Tongue (tissue), 2 donors: Measurements from ENCODE around the gene JPT1. TPM values are rescaled to one million over a fixed set of nuclear protein-coding genes. Genes with fewer than 3 reads are reported as not detected.
A peak's percentile ranks its signal among the peaks of the same experiment; 100 is the strongest.
"Not testable (repeated sequence)": the region's sequence is repeated elsewhere in the genome, so short reads cannot be mapped to it uniquely, and the experiment has no call there.

Experiments used
- DNase-seq: peaks from one replicate; pipeline ENCODE4 v3.0.0-alpha.2; 2015
- total RNA-seq: library from RNA; depleted of rRNA; stranded (reverse); fragments of >200 nt; gene quantifications from one replicate; pipeline ENCODE4 v1.2.3, GENCODE V29; 2014

The JPT1 gene
- total RNA-seq, 1 donor from 2014 or later = 97.4 TPM

GRCh38 chr17:75155191-75155601 is 884 bp upstream of the JPT1 start:
- DNase-seq = peak; percentile 85

- no peak for DNase-seq
Observed at GRCh38 chr17:75153780-75154194, 525 bp downstream of the JPT1 start.

- DNase-seq = peak; percentile 68
Observed at GRCh38 chr17:75152922-75153779, 1.2 kb downstream of the JPT1 start.

- DNase-seq = no peak
Observed at GRCh38 chr17:75152523-75152921, 1.8 kb downstream of the JPT1 start.

- DNase-seq = peak; percentile 44
Observed at GRCh38 chr17:75151930-75152329, 2.4 kb downstream of the JPT1 start.

GRCh38 chr17:75147878-75148546 is 6.3 kb downstream of the JPT1 start:
- no peak for DNase-seq

- no peak for DNase-seq
Observed at GRCh38 chr17:75146592-75146991, 7.7 kb downstream of the JPT1 start.

GRCh38 chr17:75144816-75145512 is 9.3 kb downstream of the JPT1 start:
- DNase-seq = no peak

- DNase-seq = no peak
Observed at GRCh38 chr17:75142236-75142971, 11.9 kb downstream of the JPT1 start.

GRCh38 chr17:75138519-75138918 is 15.8 kb downstream of the JPT1 start:
- no peak for DNase-seq

GRCh38 chr17:75137762-75138161 is 16.6 kb downstream of the JPT1 start:
- DNase-seq = not testable (repeated sequence)

GRCh38 chr17:75135946-75136345 is 18.4 kb downstream of the JPT1 start:
- no peak for DNase-seq

GRCh38 chr17:75135452-75135851 is 18.9 kb downstream of the JPT1 start:
- no peak for DNase-seq

GRCh38 chr17:75133607-75134347 is 20.5 kb downstream of the JPT1 start:
- not testable (repeated sequence) for DNase-seq

- DNase-seq = no peak
Observed at GRCh38 chr17:75133001-75133400, 21.3 kb downstream of the JPT1 start.

GRCh38 chr17:75132018-75133000 is 22.0 kb downstream of the JPT1 start:
- DNase-seq = not testable (repeated sequence)

- peak; percentile 91 for DNase-seq
Observed at GRCh38 chr17:75131278-75132017, 22.9 kb downstream of the JPT1 start, which contains the start of gene NT5C. Gene NT5C, minus strand, starts transcription at chr17:75131742. Its CDS starts 35 bp downstream, at chr17:75131707.

GRCh38 chr17:75130632-75131277 is 23.6 kb downstream of the JPT1 start:
- peak; percentile 81 for DNase-seq
